Astrocyte of the spinal cord (primary cell): ENCODE results near the gene CLMP.
A peak's percentile ranks its signal among the peaks of the same experiment; 100 is the strongest.

Experiments
- DNase-seq: peaks from one replicate; pipeline ENCODE4 v3.0.0; 2011; ENCODE audit warnings: low read depth, low spot score
- H3K4me3 ChIP-seq: 2 replicates; pipeline ENCODE4 v1.5.1; 2011; ENCODE audit warnings: low read depth, mild to moderate bottlenecking, low read length, moderate library complexity
- CTCF ChIP-seq: IDR thresholded peaks from 2 replicates; pipeline ENCODE4 v1.5.1; 2012; ENCODE audit warnings: low read depth, mild to moderate bottlenecking, low read length, inconsistent platforms
- in situ Hi-C: cut with HindIII; loops from 2 replicates; pipeline ENCODE4 v1.10.0; 2017; ENCODE audit warnings: low sequenced_read_pairs

The CLMP gene

GRCh38 chr11:123073343-123074057, 121.5 kb downstream of the CLMP start:
- no peak overlapping the region for H3K4me3 ChIP-seq
- no peak for DNase-seq
- in situ Hi-C loops, result no loop called here
- no peak for TF ChIP-seq CTCF

- in situ Hi-C loops, result no loop called here
- DNase-seq, result no peak
- no peak overlapping the region for H3K4me3 ChIP-seq
- TF ChIP-seq CTCF, result no peak
Observed at GRCh38 chr11:123072762-123073161, 122.3 kb downstream of the CLMP start.

GRCh38 chr11:123072332-123072761, 122.7 kb downstream of the CLMP start:
- TF ChIP-seq CTCF, result no peak
- no peak for DNase-seq
- H3K4me3 ChIP-seq, result no peak overlapping the region
- in situ Hi-C loops, result no loop called here

- in situ Hi-C loops, result no loop called here
- no peak for DNase-seq
- no peak overlapping the region for H3K4me3 ChIP-seq
- TF ChIP-seq CTCF, result no peak
Observed at GRCh38 chr11:123069908-123070821, 124.9 kb downstream of the CLMP start.

- no peak for TF ChIP-seq CTCF
- DNase-seq, result peak; percentile 57
- in situ Hi-C loops, result no loop called here
- no peak overlapping the region for H3K4me3 ChIP-seq
Observed at GRCh38 chr11:123065621-123066020, 129.4 kb downstream of the CLMP start.

- TF ChIP-seq CTCF, result no peak
- no peak for DNase-seq
- in situ Hi-C loops, result no loop called here
- H3K4me3 ChIP-seq, result peak overlapping the region; percentile 96
Observed at GRCh38 chr11:123063826-123064657, 131.0 kb downstream of the CLMP start.
